Activated T-helper 2 cell treated with anti-CD3 and anti-CD28 coated beads, Interferon-gamma antibody, Interleukin-2, Interleukin-4, amounts not matched to agents 10 μg/mL and 5 μg/mL and 100 μg/mL, durations not matched to agents 14 hours and 24 hours and 36 hours (primary cell): ENCODE results near the gene SMPX. TPM values are rescaled to one million over a fixed set of nuclear protein-coding genes. Genes with fewer than 3 reads are reported as not detected.
A peak's percentile ranks its signal among the peaks of the same experiment; 100 is the strongest.
"Not testable (repeated sequence)": the region's sequence is repeated elsewhere in the genome, so short reads cannot be mapped to it uniquely, and the experiment has no call there.

ENCODE experiments used
- DNase-seq: peaks from one replicate; pipeline ENCODE4 v3.0.0; 2021; ENCODE audit warnings: low spot score
- H3K27ac Mint-ChIP-seq: one replicate; pipeline ENCODE4 v1.8.0; 2021; ENCODE audit warnings: mixed read lengths
- H3K27me3 Mint-ChIP-seq: one replicate; pipeline ENCODE4 v1.8.0; 2021; ENCODE audit warnings: low read depth, mixed read lengths
- H3K36me3 Mint-ChIP-seq: one replicate; pipeline ENCODE4 v1.8.0; 2021; ENCODE audit warnings: low read depth, mixed read lengths
- H3K4me1 Mint-ChIP-seq: one replicate; pipeline ENCODE4 v1.8.0; 2021; ENCODE audit warnings: low read depth, mixed read lengths
- H3K4me3 Mint-ChIP-seq: one replicate; pipeline ENCODE4 v1.8.0; 2021; ENCODE audit warnings: low read depth, mild to moderate bottlenecking, moderate library complexity, mixed read lengths
- H3K9me3 Mint-ChIP-seq: one replicate; pipeline ENCODE4 v1.8.0; 2021; ENCODE audit warnings: mixed read lengths
- intact Hi-C: fragments of 100-400 bp; cut with micrococcal nuclease; formaldehyde crosslinking; loops from one replicate; pipeline ENCODE4 v1.15.1; 2023
- total RNA-seq: library from RNA; stranded (reverse); gene quantifications from 2 replicates; pipeline ENCODE4 v1.2.3, GENCODE V29; 2022

The SMPX gene
- total RNA-seq = not detected in 2 replicates

- no peak for DNase-seq
- Mint-ChIP-seq H3K27ac (no peak within 1 kb of the TSS), H3K4me3 (no peak within 1 kb of the TSS), H3K36me3 (no peaks in the 10 kb centered on the region), H3K4me1 (no peaks in the 10 kb centered on the region), H3K9me3 (no peaks in the 10 kb centered on the region), H3K27me3 (peaks cover 2% of the 10 kb centered on the region)
- intact Hi-C loops = no loop called here
Observed at GRCh38 chrX:21757960-21758359, at the start of gene SMPX. TSS of gene SMPX (minus strand) at chrX:21758116. CDS start at chrX:21754290, 3,826 bp downstream.

GRCh38 chrX:21806691-21807090, 48.8 kb upstream of the SMPX start:
- Mint-ChIP-seq H3K4me3 (no peak overlapping the region), H3K9me3 (no peaks in the 10 kb centered on the region), H3K36me3 (no peaks in the 10 kb centered on the region), H3K4me1 (no peaks in the 10 kb centered on the region), H3K27ac (no peak overlapping the region), H3K27me3 (no peaks in the 10 kb centered on the region)
- DNase-seq = no peak
- intact Hi-C loops = no loop called here

GRCh38 chrX:21802839-21803238, 44.9 kb upstream of the SMPX start:
- Mint-ChIP-seq H3K27ac (no peak overlapping the region), H3K4me1 (no peaks in the 10 kb centered on the region), H3K4me3 (no peak overlapping the region), H3K9me3 (no peaks in the 10 kb centered on the region), H3K27me3 (peaks cover 3% of the 10 kb centered on the region), H3K36me3 (no peaks in the 10 kb centered on the region)
- no peak for DNase-seq
- intact Hi-C loops = no loop called here

GRCh38 chrX:21802054-21802670, 44.2 kb upstream of the SMPX start:
- DNase-seq = no peak
- H3K27ac Mint-ChIP-seq = no peak overlapping the region
- no peak overlapping the region for H3K4me3 Mint-ChIP-seq
- no peaks in the 10 kb centered on the region for H3K9me3 Mint-ChIP-seq
- H3K36me3 Mint-ChIP-seq = no peaks in the 10 kb centered on the region
- H3K27me3 Mint-ChIP-seq = peaks cover 3% of the 10 kb centered on the region
- intact Hi-C loops = no loop called here
- H3K4me1 Mint-ChIP-seq = no peaks in the 10 kb centered on the region

GRCh38 chrX:21800344-21800770, 42.4 kb upstream of the SMPX start:
- Mint-ChIP-seq H3K27ac (no peak overlapping the region), H3K36me3 (no peaks in the 10 kb centered on the region), H3K4me3 (no peak overlapping the region), H3K9me3 (no peaks in the 10 kb centered on the region), H3K4me1 (no peaks in the 10 kb centered on the region), H3K27me3 (peaks cover 3% of the 10 kb centered on the region)
- no peak for DNase-seq
- intact Hi-C loops = no loop called here

- Mint-ChIP-seq H3K27me3 (peaks cover 3% of the 10 kb centered on the region), H3K27ac (no peak overlapping the region), H3K36me3 (no peaks in the 10 kb centered on the region), H3K4me1 (no peaks in the 10 kb centered on the region), H3K4me3 (no peak overlapping the region), H3K9me3 (no peaks in the 10 kb centered on the region)
- intact Hi-C loops = no loop called here
- no peak for DNase-seq
Observed at GRCh38 chrX:21799767-21800166, 41.9 kb upstream of the SMPX start.

- H3K4me1 Mint-ChIP-seq = no peaks in the 10 kb centered on the region
- no peak overlapping the region for H3K4me3 Mint-ChIP-seq
- H3K9me3 Mint-ChIP-seq = no peaks in the 10 kb centered on the region
- no peak overlapping the region for H3K27ac Mint-ChIP-seq
- H3K27me3 Mint-ChIP-seq = peaks cover 3% of the 10 kb centered on the region
- intact Hi-C loops = no loop called here
- H3K36me3 Mint-ChIP-seq = no peaks in the 10 kb centered on the region
- DNase-seq = no peak
Observed at GRCh38 chrX:21798677-21799219, 40.8 kb upstream of the SMPX start.

GRCh38 chrX:21781976-21782375, 24.1 kb upstream of the SMPX start:
- Mint-ChIP-seq H3K4me1 (peaks cover 9% of the 10 kb centered on the region), H3K27ac (no peak overlapping the region), H3K4me3 (no peak overlapping the region), H3K9me3 (no peaks in the 10 kb centered on the region), H3K27me3 (peaks cover 3% of the 10 kb centered on the region), H3K36me3 (no peaks in the 10 kb centered on the region)
- DNase-seq = no peak
- intact Hi-C loops = no loop called here

- peaks cover 3% of the 10 kb centered on the region for H3K27me3 Mint-ChIP-seq
- H3K36me3 Mint-ChIP-seq = no peaks in the 10 kb centered on the region
- no peak overlapping the region for H3K27ac Mint-ChIP-seq
- DNase-seq = no peak
- intact Hi-C loops = no loop called here
- no peak overlapping the region for H3K4me3 Mint-ChIP-seq
- H3K9me3 Mint-ChIP-seq = no peaks in the 10 kb centered on the region
- H3K4me1 Mint-ChIP-seq = peaks cover 9% of the 10 kb centered on the region
Observed at GRCh38 chrX:21781525-21781924, 23.6 kb upstream of the SMPX start.

- H3K27ac Mint-ChIP-seq = no peak overlapping the region
- no peak overlapping the region for H3K4me3 Mint-ChIP-seq
- no peak for DNase-seq
- H3K27me3 Mint-ChIP-seq = no peaks in the 10 kb centered on the region
- H3K4me1 Mint-ChIP-seq = peaks cover 14% of the 10 kb centered on the region
- intact Hi-C loops = no loop called here
- H3K9me3 Mint-ChIP-seq = no peaks in the 10 kb centered on the region
- no peaks in the 10 kb centered on the region for H3K36me3 Mint-ChIP-seq
Observed at GRCh38 chrX:21779095-21779494, 21.2 kb upstream of the SMPX start.

GRCh38 chrX:21778236-21778635, 20.3 kb upstream of the SMPX start:
- peaks cover 18% of the 10 kb centered on the region for H3K4me1 Mint-ChIP-seq
- intact Hi-C loops = no loop called here
- H3K9me3 Mint-ChIP-seq = no peaks in the 10 kb centered on the region

GRCh38 chrX:21775128-21775527, 17.2 kb upstream of the SMPX start:
- H3K9me3 Mint-ChIP-seq, H3K36me3 Mint-ChIP-seq, H3K4me3 Mint-ChIP-seq, H3K27me3 Mint-ChIP-seq, H3K27ac Mint-ChIP-seq, DNase-seq, intact Hi-C loops: not testable (repeated sequence)
- peaks cover 23% of the 10 kb centered on the region for H3K4me1 Mint-ChIP-seq

More at GRCh38 chrX:21778236-21778635, 20.3 kb upstream of the SMPX start:
- Mint-ChIP-seq H3K27ac (no peak overlapping the region), H3K27me3 (no peaks in the 10 kb centered on the region), H3K36me3 (no peaks in the 10 kb centered on the region), H3K4me3 (no peak overlapping the region)
- DNase-seq = no peak

- Mint-ChIP-seq H3K27ac (peak overlapping the region; percentile 10), H3K4me1 (peaks cover 18% of the 10 kb centered on the region)
- H3K9me3 Mint-ChIP-seq, DNase-seq, H3K4me3 Mint-ChIP-seq, intact Hi-C loops, H3K36me3 Mint-ChIP-seq, H3K27me3 Mint-ChIP-seq: not testable (repeated sequence)
Observed at GRCh38 chrX:21773036-21773435, 15.1 kb upstream of the SMPX start.
